ENCODE measurements around the gene TFG. TPM values are rescaled to one million over a fixed set of nuclear protein-coding genes. Genes with fewer than 3 reads are reported as not detected.

TFG gene
- polyA plus RNA-seq, 2 donors = 67.0 to 74.3 TPM

DNA sequence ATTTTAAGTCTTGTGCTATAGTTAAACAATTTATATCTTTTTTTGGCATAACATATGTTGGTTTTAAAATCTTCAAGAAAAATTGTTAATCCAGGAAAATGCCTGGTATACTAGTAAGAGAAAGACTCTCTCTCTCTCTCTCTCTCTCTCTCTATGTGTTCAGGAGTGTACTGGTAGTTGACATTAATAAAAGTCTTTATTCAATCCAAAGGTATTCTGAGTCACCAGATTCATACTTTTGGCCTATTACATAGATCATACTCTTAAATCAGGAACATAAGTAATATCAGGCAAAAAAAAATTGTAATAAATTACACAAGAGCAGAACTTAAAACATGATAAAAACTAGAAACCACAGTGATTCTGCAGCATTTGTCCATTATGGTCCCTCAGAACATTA is 70.2 kb downstream of the TFG start:
- Histone ChIP-seq H3K4me3 (ENCODE audit: low read depth in 1 of 2, low read length in 2 of 2) (no peak overlapping the region), H3K27ac (ENCODE audit: low read depth in 2 of 2, low read length in 1 of 2) (no peak overlapping the region), H3K4me1 (ENCODE audit: control insufficient read depth in 2 of 2, insufficient read depth in 2 of 2, low read length in 1 of 2) (no peaks in the 10 kb centered on the region), H3K36me3 (ENCODE audit: control insufficient read depth in 2 of 2, insufficient read depth in 2 of 2, low read length in 1 of 2) (no peaks in the 10 kb centered on the region), H3K27me3 (ENCODE audit: control insufficient read depth in 1 of 2, insufficient read depth in 2 of 2, low read length in 2 of 2) (no peaks in the 10 kb centered on the region), H3K9me3 (ENCODE audit: control insufficient read depth in 2 of 2, insufficient read depth in 1 of 2, low read depth in 1 of 2, low read length in 1 of 2) (no peaks in the 10 kb centered on the region)

DNA sequence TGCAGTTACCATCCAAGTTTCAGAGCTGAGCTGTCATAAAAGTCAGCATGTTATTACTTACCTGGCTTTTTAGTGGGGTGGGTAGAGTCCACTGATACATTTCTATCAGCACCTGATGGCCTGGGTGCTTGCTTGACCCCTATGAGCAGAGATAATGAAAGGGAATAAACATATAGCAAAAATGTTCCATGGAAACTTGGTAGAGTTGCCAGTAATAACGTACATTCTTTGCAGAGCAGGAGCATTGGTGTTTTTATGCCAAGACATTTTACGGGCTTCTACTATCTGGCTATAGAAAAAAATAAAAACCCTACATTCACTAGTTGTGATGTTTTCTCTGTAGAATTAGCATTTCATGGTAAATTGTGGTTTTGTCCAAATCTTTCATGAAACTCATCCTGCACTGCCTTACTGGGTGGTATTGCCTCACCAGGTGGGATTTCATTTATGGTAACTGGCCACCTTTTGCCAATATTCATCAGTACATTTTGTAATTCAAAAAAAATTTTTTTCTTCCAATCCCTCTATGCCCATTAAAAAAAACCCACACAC is 70.9 kb downstream of the TFG start:
- Histone ChIP-seq H3K36me3 (ENCODE audit: control insufficient read depth in 2 of 2, insufficient read depth in 2 of 2, low read length in 1 of 2) (no peaks in the 10 kb centered on the region), H3K4me3 (ENCODE audit: low read depth in 1 of 2, low read length in 2 of 2) (no peak overlapping the region), H3K4me1 (ENCODE audit: control insufficient read depth in 2 of 2, insufficient read depth in 2 of 2, low read length in 1 of 2) (no peaks in the 10 kb centered on the region), H3K9me3 (ENCODE audit: control insufficient read depth in 2 of 2, insufficient read depth in 1 of 2, low read depth in 1 of 2, low read length in 1 of 2) (no peaks in the 10 kb centered on the region), H3K27ac (ENCODE audit: low read depth in 2 of 2, low read length in 1 of 2) (no peak overlapping the region), H3K27me3 (ENCODE audit: control insufficient read depth in 1 of 2, insufficient read depth in 2 of 2, low read length in 2 of 2) (no peaks in the 10 kb centered on the region)
- WGBS, 2 donors = 66 to 76% methylated on average over 2 of the region's 2 CpGs

DNA sequence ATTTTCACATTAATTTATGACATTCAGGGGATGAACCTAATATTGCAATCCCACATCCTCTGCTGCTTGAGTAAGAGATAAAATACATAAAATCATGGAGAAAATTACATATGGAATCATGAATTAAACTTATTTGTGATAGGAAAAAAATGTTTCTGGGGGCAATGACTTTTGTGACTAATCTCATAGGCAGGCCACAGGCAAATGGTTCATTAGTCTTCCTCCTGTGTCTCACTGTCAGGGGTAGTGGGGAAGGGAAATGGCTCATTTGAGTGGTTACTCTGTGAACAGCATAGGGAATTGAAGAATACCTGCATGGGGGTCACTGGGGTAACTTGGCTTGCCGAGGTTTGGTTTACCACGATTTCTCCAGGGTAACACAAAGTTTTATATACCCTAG is 72.0 kb downstream of the TFG start:
- H3K4me1 ChIP-seq (ENCODE audit: control insufficient read depth in 2 of 2, insufficient read depth in 2 of 2, low read length in 1 of 2) = no peaks in the 10 kb centered on the region
- H3K4me3 ChIP-seq (ENCODE audit: low read depth in 1 of 2, low read length in 2 of 2) = no peak overlapping the region
- H3K27ac ChIP-seq (ENCODE audit: low read depth in 2 of 2, low read length in 1 of 2) = no peak overlapping the region
- no peaks in the 10 kb centered on the region for H3K9me3 ChIP-seq (ENCODE audit: control insufficient read depth in 2 of 2, insufficient read depth in 1 of 2, low read depth in 1 of 2, low read length in 1 of 2)
- H3K27me3 ChIP-seq (ENCODE audit: control insufficient read depth in 1 of 2, insufficient read depth in 2 of 2, low read length in 2 of 2) = no peaks in the 10 kb centered on the region
- whole genome bisulfite sequencing, 2 donors = 91 to 92% methylated on average over 2 of the region's 2 CpGs
- no peaks in the 10 kb centered on the region for H3K36me3 ChIP-seq (ENCODE audit: control insufficient read depth in 2 of 2, insufficient read depth in 2 of 2, low read length in 1 of 2)

DNA sequence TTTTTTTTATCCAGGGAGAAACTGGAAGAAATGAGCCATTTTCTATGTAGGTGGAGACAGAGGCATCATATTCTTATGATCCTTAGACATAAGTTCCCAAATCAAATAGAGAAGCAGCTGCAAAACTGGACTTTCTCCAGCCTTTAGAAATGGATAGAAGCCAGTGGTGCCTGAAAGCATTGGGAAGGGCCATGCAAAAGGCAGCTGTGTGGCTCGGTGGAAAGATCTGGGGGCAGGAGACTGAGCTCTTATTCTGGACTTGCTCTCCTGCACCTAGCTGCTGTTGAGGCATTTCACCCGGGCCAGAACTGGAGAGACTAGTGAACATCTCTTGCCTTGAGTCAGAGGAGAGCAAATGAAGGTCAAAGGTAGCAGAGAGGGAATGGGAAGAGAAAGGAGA is 73.1 kb downstream of the TFG start:
- 18 to 26% methylated on average over 2 of the region's 2 CpGs for WGBS, 2 donors
- H3K4me1 ChIP-seq (ENCODE audit: control insufficient read depth in 2 of 2, insufficient read depth in 2 of 2, low read length in 1 of 2) = no peaks in the 10 kb centered on the region
- H3K4me3 ChIP-seq (ENCODE audit: low read depth in 1 of 2, low read length in 2 of 2) = no peak overlapping the region
- no peaks in the 10 kb centered on the region for H3K9me3 ChIP-seq (ENCODE audit: control insufficient read depth in 2 of 2, insufficient read depth in 1 of 2, low read depth in 1 of 2, low read length in 1 of 2)
- no peak overlapping the region for H3K27ac ChIP-seq (ENCODE audit: low read depth in 2 of 2, low read length in 1 of 2)
- H3K27me3 ChIP-seq (ENCODE audit: control insufficient read depth in 1 of 2, insufficient read depth in 2 of 2, low read length in 2 of 2) = no peaks in the 10 kb centered on the region
- H3K36me3 ChIP-seq (ENCODE audit: control insufficient read depth in 2 of 2, insufficient read depth in 2 of 2, low read length in 1 of 2) = no peaks in the 10 kb centered on the region

DNA sequence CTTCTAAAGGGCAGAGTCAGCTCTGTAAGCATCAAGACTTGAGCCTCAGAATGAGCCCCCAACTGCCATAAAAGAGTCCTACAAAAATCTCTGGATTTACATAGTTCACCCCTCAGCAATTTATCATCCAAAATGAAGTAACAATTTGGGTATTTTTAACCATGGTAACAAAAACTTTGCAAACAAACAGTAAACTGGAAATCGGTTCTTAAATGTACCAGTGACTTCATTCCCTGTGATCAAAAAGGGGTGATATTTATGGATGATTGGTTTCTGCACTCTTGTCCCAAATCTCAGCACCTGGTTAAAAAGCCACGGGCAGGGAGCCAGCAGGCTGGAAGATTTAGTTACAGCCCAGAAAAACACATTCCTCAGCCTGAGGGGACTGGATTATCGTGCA is 73.6 kb downstream of the TFG start:
- Histone ChIP-seq H3K27me3 (ENCODE audit: control insufficient read depth in 1 of 2, insufficient read depth in 2 of 2, low read length in 2 of 2) (no peaks in the 10 kb centered on the region), H3K4me3 (ENCODE audit: low read depth in 1 of 2, low read length in 2 of 2) (no peak overlapping the region), H3K36me3 (ENCODE audit: control insufficient read depth in 2 of 2, insufficient read depth in 2 of 2, low read length in 1 of 2) (no peaks in the 10 kb centered on the region), H3K4me1 (ENCODE audit: control insufficient read depth in 2 of 2, insufficient read depth in 2 of 2, low read length in 1 of 2) (no peaks in the 10 kb centered on the region), H3K27ac (ENCODE audit: low read depth in 2 of 2, low read length in 1 of 2) (no peak overlapping the region), H3K9me3 (ENCODE audit: control insufficient read depth in 2 of 2, insufficient read depth in 1 of 2, low read depth in 1 of 2, low read length in 1 of 2) (no peaks in the 10 kb centered on the region)
- 20 to 32% methylated on average over 3 of the region's 3 CpGs for WGBS, 2 donors

DNA sequence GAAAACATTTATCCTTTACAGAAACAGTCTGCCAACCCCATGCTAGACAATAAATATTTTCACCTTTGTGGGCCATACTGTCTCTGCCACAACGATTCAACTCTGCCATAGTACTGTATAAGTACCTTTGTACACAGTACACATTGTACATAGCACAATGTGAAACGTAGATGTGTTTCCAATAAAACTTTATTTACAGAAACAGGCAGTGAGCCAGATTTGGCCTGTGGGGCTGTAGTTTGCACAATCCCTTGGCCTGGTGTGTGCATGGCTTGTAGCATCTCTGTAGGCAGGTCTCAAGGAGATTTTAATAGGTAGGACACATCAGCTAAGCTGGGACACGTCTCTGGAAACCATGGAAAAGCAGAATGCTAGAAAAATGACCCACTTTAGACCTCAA is 74.3 kb downstream of the TFG start:
- Histone ChIP-seq H3K27me3 (ENCODE audit: control insufficient read depth in 1 of 2, insufficient read depth in 2 of 2, low read length in 2 of 2) (no peaks in the 10 kb centered on the region), H3K4me1 (ENCODE audit: control insufficient read depth in 2 of 2, insufficient read depth in 2 of 2, low read length in 1 of 2) (no peaks in the 10 kb centered on the region), H3K4me3 (ENCODE audit: low read depth in 1 of 2, low read length in 2 of 2) (no peak overlapping the region), H3K9me3 (ENCODE audit: control insufficient read depth in 2 of 2, insufficient read depth in 1 of 2, low read depth in 1 of 2, low read length in 1 of 2) (no peaks in the 10 kb centered on the region), H3K36me3 (ENCODE audit: control insufficient read depth in 2 of 2, insufficient read depth in 2 of 2, low read length in 1 of 2) (no peaks in the 10 kb centered on the region), H3K27ac (ENCODE audit: low read depth in 2 of 2, low read length in 1 of 2) (no peak overlapping the region)
- 59 to 64% methylated on average over 3 of the region's 3 CpGs for WGBS, 2 donors

DNA sequence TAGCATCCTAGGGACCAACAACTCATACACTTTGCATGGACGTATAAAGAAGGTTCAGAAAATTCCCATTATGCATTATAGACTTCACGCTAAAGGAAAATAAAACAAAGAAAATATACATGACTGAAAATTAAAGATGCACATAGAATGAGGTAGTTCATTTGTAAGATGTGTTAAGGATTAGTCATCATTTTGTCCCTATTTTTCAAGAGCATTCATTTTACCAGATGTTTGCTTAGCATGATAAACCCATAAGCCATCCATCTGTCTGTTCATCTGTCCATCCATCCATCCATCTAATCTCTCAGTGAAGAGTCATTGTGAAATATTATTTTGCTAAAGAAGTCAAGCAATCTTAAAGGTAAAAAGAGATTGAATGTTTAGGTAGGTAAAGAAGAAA is 80.3 kb downstream of the TFG start:
- no peaks in the 10 kb centered on the region for H3K36me3 ChIP-seq (ENCODE audit: control insufficient read depth in 2 of 2, insufficient read depth in 2 of 2, low read length in 1 of 2)
- H3K27ac ChIP-seq (ENCODE audit: low read depth in 2 of 2, low read length in 1 of 2) = no peak overlapping the region
- no peak overlapping the region for H3K4me3 ChIP-seq (ENCODE audit: low read depth in 1 of 2, low read length in 2 of 2)
- no peaks in the 10 kb centered on the region for H3K27me3 ChIP-seq (ENCODE audit: control insufficient read depth in 1 of 2, insufficient read depth in 2 of 2, low read length in 2 of 2)
- H3K9me3 ChIP-seq (ENCODE audit: control insufficient read depth in 2 of 2, insufficient read depth in 1 of 2, low read depth in 1 of 2, low read length in 1 of 2) = no peaks in the 10 kb centered on the region
- no peaks in the 10 kb centered on the region for H3K4me1 ChIP-seq (ENCODE audit: control insufficient read depth in 2 of 2, insufficient read depth in 2 of 2, low read length in 1 of 2)
- 95% methylated on average over 2 of the region's 2 CpGs for WGBS, 2 donors

DNA sequence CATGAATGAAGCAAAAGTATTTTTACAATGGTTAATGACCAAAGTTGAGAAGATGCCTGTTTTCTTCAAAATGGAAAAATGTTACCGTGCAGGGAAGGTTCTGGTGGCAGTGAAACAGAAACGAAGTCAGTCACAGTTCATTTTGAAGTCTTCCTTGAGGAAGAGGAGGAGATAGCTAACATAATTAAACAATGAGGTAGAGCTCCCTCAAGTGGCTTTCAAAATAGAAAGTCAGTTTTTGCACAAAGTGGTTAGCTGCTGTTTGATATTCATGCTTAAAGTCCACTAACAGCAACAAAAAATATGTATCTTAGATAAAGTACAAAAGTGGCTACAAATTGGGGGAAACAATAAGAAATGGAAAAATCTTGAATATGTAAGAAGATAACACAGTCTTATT is 87.3 kb downstream of the TFG start:
- no peaks in the 10 kb centered on the region for H3K36me3 ChIP-seq (ENCODE audit: control insufficient read depth in 2 of 2, insufficient read depth in 2 of 2, low read length in 1 of 2)
- no peak overlapping the region for H3K4me3 ChIP-seq (ENCODE audit: low read depth in 1 of 2, low read length in 2 of 2)
- H3K27ac ChIP-seq (ENCODE audit: low read depth in 2 of 2, low read length in 1 of 2) = no peak overlapping the region
- H3K27me3 ChIP-seq (ENCODE audit: control insufficient read depth in 1 of 2, insufficient read depth in 2 of 2, low read length in 2 of 2) = no peaks in the 10 kb centered on the region
- no peaks in the 10 kb centered on the region for H3K4me1 ChIP-seq (ENCODE audit: control insufficient read depth in 2 of 2, insufficient read depth in 2 of 2, low read length in 1 of 2)
- 26 to 35% methylated on average over 2 of the region's 2 CpGs for WGBS, 2 donors
- H3K9me3 ChIP-seq (ENCODE audit: control insufficient read depth in 2 of 2, insufficient read depth in 1 of 2, low read depth in 1 of 2, low read length in 1 of 2) = no peaks in the 10 kb centered on the region

DNA sequence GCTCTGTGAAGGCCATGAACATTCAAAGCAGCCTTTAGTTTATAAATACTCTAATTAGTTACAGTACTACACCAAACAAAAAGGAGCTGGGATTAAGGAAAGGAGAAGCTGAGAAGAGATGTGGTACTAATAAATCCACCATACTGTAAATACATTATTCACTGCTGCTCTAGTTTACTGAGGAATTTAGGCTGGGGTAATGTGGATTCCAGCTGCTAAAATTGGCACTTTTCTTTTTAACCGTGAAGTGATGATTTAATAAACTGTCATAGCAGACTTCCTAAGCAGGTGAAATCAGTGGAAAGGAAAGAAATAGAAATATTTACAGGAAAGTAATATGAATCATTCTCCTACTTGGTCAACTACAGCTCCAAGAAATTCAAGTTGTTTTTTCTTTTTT is 88.7 kb downstream of the TFG start:
- Histone ChIP-seq H3K27me3 (ENCODE audit: control insufficient read depth in 1 of 2, insufficient read depth in 2 of 2, low read length in 2 of 2) (no peaks in the 10 kb centered on the region), H3K4me3 (ENCODE audit: low read depth in 1 of 2, low read length in 2 of 2) (no peak overlapping the region), H3K9me3 (ENCODE audit: control insufficient read depth in 2 of 2, insufficient read depth in 1 of 2, low read depth in 1 of 2, low read length in 1 of 2) (no peaks in the 10 kb centered on the region), H3K4me1 (ENCODE audit: control insufficient read depth in 2 of 2, insufficient read depth in 2 of 2, low read length in 1 of 2) (no peaks in the 10 kb centered on the region), H3K27ac (ENCODE audit: low read depth in 2 of 2, low read length in 1 of 2) (no peak overlapping the region), H3K36me3 (ENCODE audit: control insufficient read depth in 2 of 2, insufficient read depth in 2 of 2, low read length in 1 of 2) (no peaks in the 10 kb centered on the region)
- 54 to 67% methylated on average over 1 of the region's 1 CpG for WGBS, 2 donors

Data from esophagus (tissue), 2 donors.